Activated B cell treated with CpG ODN at 0.5 μM for 24 hours (primary cell): ENCODE measurements around the gene NARF. TPM values are rescaled to one million over a fixed set of nuclear protein-coding genes. Genes with fewer than 3 reads are reported as not detected.
"Not testable (repeated sequence)": the region's sequence is repeated elsewhere in the genome, so short reads cannot be mapped to it uniquely, and the experiment has no call there.

Experiments used
- ATAC-seq: fragments of 200-7000 bp; cut with Tn5 transposase; one replicate; pipeline ENCODE4 v1.10.0; 2021; ENCODE audit warnings: low read depth, mild to moderate bottlenecking, moderate library complexity
- CTCF ChIA-PET: fragments of 350-600 bp; sonication (Branson Sonifier 250); formaldehyde crosslinking; loops from one replicate; lab custom pipeline; 2021; ENCODE audit warnings: antibody characterized with exemption; lab: Charles Lee
- POLR2A ChIA-PET: fragments of 350-600 bp; sonication (Branson Sonifier 250); formaldehyde crosslinking; loops from one replicate; lab custom pipeline; 2021; ENCODE audit warnings: antibody characterized with exemption; lab: Charles Lee
- DNase-seq: peaks from one replicate; pipeline ENCODE4 v3.0.0; 2022
- H3K27ac Mint-ChIP-seq: one replicate; pipeline ENCODE4 v1.8.0; 2020; ENCODE audit warnings: mixed read lengths
- H3K27me3 Mint-ChIP-seq: one replicate; pipeline ENCODE4 v1.8.0; 2021; ENCODE audit warnings: mixed read lengths
- H3K36me3 Mint-ChIP-seq: one replicate; pipeline ENCODE4 v1.8.0; 2021; ENCODE audit warnings: low read depth, mixed read lengths
- H3K4me1 Mint-ChIP-seq: one replicate; pipeline ENCODE4 v1.8.0; 2021; ENCODE audit warnings: mixed read lengths
- H3K4me3 Mint-ChIP-seq: one replicate; pipeline ENCODE4 v1.8.0; 2020; ENCODE audit warnings: mild to moderate bottlenecking, mixed read lengths
- H3K9me3 Mint-ChIP-seq: one replicate; pipeline ENCODE4 v1.8.0; 2020; ENCODE audit warnings: mixed read lengths
- CTCF ChIP-seq: fragments of 200-600 bp; IDR thresholded peaks from one replicate; pipeline ENCODE4 v1.8.0; 2022; ENCODE audit warnings: antibody characterized with exemption, mild to moderate bottlenecking
- intact Hi-C: fragments of 100-400 bp; cut with micrococcal nuclease; formaldehyde crosslinking; loops from one replicate; pipeline ENCODE4 v1.15.1; 2024
- total RNA-seq: library from RNA; stranded (reverse); gene quantifications from 2 replicates; pipeline ENCODE4 v1.2.3, GENCODE V29; 2022

The NARF gene
- total RNA-seq: 77.8 and 81.9 TPM in 2 replicates

GRCh38 chr17:82458179-82458884, at the start of gene NARF:
TSS of gene NARF (plus strand) at chr17:82458741. CDS start at chr17:82458804, 63 bp downstream.
- H3K4me3 Mint-ChIP-seq: peak within 1 kb of the TSS; percentile 88
- DNase-seq (peak; percentile 95), ATAC-seq (peak; percentile 96)
- H3K9me3 Mint-ChIP-seq: no peaks in the 10 kb centered on the region
- intact Hi-C loops: loop anchor here (1.0 to 5.0 kb wide), 6 partner anchors 9 to 776 kb away; partner anchors contain the start of genes ARL16, FOXK2, HEXD and HGS
- TF ChIP-seq CTCF: no peak
- peak within 1 kb of the TSS; percentile 96 for H3K27ac Mint-ChIP-seq
- CTCF ChIA-PET: no interaction called here
- peaks cover 27% of the 10 kb centered on the region for H3K36me3 Mint-ChIP-seq
- H3K27me3 Mint-ChIP-seq: no peaks in the 10 kb centered on the region
- peaks cover 19% of the 10 kb centered on the region for H3K4me1 Mint-ChIP-seq
- POLR2A ChIA-PET: interaction anchor here (0.9 to 4.9 kb wide), 15 partner anchors 10 to 184 kb away, joined by 3 to 99 read pairs (median 7); partner anchors contain the start of genes CSNK1D, FOXK2, HEXD and OGFOD3

DNA sequence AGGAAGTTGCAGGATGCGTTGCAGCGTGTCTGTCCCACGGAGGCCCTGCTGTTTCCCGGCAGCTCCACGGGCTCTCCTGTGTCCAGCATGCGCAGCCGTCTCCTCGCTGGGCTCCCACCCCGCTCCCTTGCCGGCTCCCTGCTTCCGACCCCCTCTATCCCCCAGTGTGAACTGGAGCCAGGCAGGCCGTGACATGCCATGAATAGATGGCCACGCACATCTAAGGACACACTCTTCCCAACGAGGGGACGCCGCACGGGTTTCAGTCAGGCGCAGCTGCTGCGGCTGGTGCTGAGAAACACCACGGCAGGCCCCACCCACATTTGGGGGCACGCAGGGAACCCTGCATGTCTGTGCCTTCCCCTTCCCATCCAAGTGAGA, 49.6 kb upstream of the NARF start:
- DNase-seq: no peak
- Mint-ChIP-seq H3K27ac (no peak overlapping the region), H3K4me3 (no peak overlapping the region), H3K4me1 (peaks cover 15% of the 10 kb centered on the region), H3K27me3 (no peaks in the 10 kb centered on the region), H3K9me3 (no peaks in the 10 kb centered on the region), H3K36me3 (peaks cover 39% of the 10 kb centered on the region)
- ATAC-seq: no peak
- TF ChIP-seq CTCF: no peak
- ChIA-PET CTCF (interaction anchor here (0.5 kb wide), 1 partner anchor 16 kb away, joined by 4 read pairs; no protein-coding TSS in a partner anchor), POLR2A (no interaction called here)
- intact Hi-C loops: no loop called here

GRCh38 chr17:82410014-82410716, 48.4 kb upstream of the NARF start:
- H3K9me3 Mint-ChIP-seq: no peaks in the 10 kb centered on the region
- ATAC-seq: no peak

GRCh38 chr17:82411396-82412053, 47.0 kb upstream of the NARF start:
- POLR2A ChIA-PET: no interaction called here
- intact Hi-C loops: no loop called here

More at GRCh38 chr17:82410014-82410716, 48.4 kb upstream of the NARF start:
- intact Hi-C loops: no loop called here
- no peak for DNase-seq
- CTCF ChIA-PET: no interaction called here
- no peaks in the 10 kb centered on the region for H3K27me3 Mint-ChIP-seq
- H3K36me3 Mint-ChIP-seq: peaks cover 41% of the 10 kb centered on the region
- no peak overlapping the region for H3K27ac Mint-ChIP-seq
- POLR2A ChIA-PET: interaction anchor here (0.5 kb wide), 1 partner anchor 537 kb away, joined by 17 read pairs; no protein-coding TSS in a partner anchor
- no peak overlapping the region for H3K4me3 Mint-ChIP-seq
- H3K4me1 Mint-ChIP-seq: peaks cover 25% of the 10 kb centered on the region
- no peak for TF ChIP-seq CTCF

DNA sequence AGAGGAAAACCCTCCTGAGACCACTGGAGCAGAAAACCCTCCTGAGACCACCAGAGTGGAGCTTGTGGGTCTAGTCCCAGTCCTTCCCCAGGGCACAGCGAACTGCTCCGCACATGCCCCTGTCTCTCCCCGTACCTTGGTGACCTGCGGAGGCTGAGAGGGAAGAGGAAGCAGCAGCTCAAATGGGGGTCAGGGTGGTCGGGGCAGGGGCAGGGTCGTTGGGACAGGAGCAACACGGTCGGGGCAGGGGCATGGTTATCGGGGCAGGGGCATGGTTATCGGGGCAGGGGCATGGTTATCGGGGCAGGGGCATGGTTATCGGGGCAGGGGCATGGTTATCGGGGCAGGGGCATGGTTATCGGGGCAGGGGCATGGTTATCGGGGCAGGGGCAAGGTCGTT, 46.5 kb upstream of the NARF start:
- H3K36me3 Mint-ChIP-seq: peaks cover 36% of the 10 kb centered on the region
- POLR2A ChIA-PET, H3K27me3 Mint-ChIP-seq, DNase-seq, H3K27ac Mint-ChIP-seq, intact Hi-C loops, H3K9me3 Mint-ChIP-seq, CTCF ChIA-PET, ATAC-seq, H3K4me3 Mint-ChIP-seq: not testable (repeated sequence)
- peaks cover 27% of the 10 kb centered on the region for H3K4me1 Mint-ChIP-seq

More at GRCh38 chr17:82411396-82412053, 47.0 kb upstream of the NARF start:
- H3K27ac Mint-ChIP-seq: no peak overlapping the region
- peaks cover 27% of the 10 kb centered on the region for H3K4me1 Mint-ChIP-seq
- peaks cover 36% of the 10 kb centered on the region for H3K36me3 Mint-ChIP-seq
- H3K9me3 Mint-ChIP-seq: no peaks in the 10 kb centered on the region
- no peaks in the 10 kb centered on the region for H3K27me3 Mint-ChIP-seq
- no peak for TF ChIP-seq CTCF
- no peak for DNase-seq
- H3K4me3 Mint-ChIP-seq: no peak overlapping the region
- ATAC-seq: no peak
- CTCF ChIA-PET: no interaction called here
